GM12872 (cell line): ENCODE results near the gene ACOD1.
A peak's percentile ranks its signal among the peaks of the same experiment; 100 is the strongest.

Experiments used
- TF ChIP-seq, protein P1 (sequence below): IDR thresholded peaks from 3 replicates; pipeline ENCODE4 v1.5.1; 2011; ENCODE audit warnings: low read depth, mild to moderate bottlenecking, low read length, moderate library complexity; ENCODE audit not compliant: insufficient read depth

Gene ACOD1

DNA sequence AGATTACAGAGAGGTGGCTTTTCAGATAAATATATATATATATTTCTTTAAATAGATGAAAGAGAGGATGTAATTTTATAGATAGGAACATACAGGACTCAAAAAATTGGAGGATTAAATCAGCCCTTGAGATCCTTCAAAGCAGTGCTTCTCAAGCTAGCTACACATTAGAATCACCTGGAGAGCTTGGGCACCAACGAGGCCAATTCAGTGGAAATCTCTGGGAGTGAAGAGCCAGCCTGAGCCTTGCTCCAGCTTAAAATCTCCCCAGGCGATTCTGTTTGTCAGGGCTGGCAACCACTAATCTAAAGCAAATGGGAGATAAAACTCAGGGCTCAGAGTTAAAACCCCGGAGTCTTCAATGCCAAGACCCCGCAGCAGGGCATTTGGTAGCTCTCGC, 28.6 kb downstream of the ACOD1 start:
- TF ChIP-seq, protein P1, sequence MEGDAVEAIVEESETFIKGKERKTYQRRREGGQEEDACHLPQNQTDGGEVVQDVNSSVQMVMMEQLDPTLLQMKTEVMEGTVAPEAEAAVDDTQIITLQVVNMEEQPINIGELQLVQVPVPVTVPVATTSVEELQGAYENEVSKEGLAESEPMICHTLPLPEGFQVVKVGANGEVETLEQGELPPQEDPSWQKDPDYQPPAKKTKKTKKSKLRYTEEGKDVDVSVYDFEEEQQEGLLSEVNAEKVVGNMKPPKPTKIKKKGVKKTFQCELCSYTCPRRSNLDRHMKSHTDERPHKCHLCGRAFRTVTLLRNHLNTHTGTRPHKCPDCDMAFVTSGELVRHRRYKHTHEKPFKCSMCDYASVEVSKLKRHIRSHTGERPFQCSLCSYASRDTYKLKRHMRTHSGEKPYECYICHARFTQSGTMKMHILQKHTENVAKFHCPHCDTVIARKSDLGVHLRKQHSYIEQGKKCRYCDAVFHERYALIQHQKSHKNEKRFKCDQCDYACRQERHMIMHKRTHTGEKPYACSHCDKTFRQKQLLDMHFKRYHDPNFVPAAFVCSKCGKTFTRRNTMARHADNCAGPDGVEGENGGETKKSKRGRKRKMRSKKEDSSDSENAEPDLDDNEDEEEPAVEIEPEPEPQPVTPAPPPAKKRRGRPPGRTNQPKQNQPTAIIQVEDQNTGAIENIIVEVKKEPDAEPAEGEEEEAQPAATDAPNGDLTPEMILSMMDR: no peak

GRCh38 chr13:76980075-76980718, 31.9 kb downstream of the ACOD1 start:
- TF ChIP-seq, protein P1: peak; percentile 98

DNA sequence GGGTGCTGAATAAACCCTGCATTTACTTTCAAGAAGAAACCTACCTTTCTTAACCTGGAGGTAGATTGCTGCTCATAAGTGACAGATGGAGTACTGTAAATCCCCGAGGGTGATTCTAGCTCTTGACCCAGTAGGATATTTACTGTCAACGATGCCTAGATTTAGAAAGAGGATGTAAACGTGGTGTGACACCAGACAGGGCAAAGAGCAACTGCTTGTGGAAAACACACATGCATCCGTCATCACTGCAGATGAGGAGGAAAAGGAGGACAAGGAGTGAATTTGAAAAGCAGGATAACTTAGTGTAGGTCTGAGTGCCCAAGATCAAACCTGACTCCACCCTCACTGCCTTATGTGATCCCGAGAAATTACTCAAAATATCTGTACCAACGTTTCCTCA, 33.8 kb downstream of the ACOD1 start:
- TF ChIP-seq, protein P1: no peak

DNA sequence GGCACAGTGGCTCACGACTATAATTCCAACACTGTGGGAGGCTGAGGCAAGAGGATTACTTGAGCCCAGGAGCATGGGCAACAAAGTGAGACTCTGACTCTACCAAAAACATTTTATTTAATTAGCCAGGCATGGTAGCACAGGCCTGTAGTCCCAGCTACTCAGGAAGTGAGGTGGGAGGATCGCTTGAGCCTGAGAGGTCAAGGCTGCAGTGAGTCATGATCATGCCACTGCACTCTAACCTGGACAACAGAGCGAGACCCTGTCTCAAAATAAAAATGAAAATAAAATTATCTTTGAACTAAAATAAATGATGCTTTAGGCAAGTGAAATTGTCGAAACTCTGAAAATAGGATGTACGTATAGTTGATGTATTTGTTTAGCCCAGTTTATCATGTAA, 35.4 kb downstream of the ACOD1 start:
- TF ChIP-seq, protein P1: no peak

GRCh38 chr13:76991432-76991795, 43.1 kb downstream of the ACOD1 start:
- TF ChIP-seq, protein P1: no peak

DNA sequence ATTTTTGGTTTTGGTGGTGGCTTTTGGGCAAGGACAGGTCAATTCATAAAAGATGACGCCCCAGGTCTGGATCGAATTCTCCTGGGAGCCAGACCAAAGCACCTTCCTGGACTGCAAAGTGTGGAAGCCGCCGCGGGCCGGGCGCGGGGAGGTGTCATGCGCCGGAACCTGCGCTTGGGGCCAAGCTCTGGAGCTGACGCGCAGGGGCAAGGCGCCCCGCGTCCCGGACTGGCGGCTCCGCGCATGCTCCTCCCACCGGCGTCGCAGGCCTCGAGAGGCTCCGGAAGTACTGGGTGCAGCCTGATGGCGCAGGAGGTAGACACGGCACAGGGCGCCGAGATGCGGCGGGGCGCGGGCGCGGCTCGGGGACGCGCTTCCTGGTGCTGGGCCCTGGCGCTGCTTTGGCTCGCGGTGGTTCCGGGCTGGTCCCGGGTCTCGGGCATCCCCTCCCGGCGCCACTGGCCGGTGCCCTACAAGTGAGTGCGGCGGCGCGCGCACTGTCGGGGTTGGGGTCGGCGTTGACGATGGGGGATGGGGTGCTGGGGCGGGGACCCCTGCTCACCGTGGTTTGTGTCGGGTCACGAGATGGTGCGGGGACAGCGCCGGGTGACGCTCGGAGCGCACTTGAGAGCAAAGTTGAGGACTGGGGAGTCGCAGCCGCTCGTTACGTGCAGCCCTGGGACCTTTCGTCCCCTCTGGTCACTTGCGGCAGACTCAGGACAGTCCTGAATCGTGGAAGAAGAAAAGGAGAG, 43.7 kb downstream of the ACOD1 start, which contains the start of gene CLN5:
Gene CLN5 (plus strand): TSS at position 286 of the 752 bp plus-strand sequence. CDS start 18 bp downstream, at position 304.
- TF ChIP-seq, protein P1: no peak

DNA sequence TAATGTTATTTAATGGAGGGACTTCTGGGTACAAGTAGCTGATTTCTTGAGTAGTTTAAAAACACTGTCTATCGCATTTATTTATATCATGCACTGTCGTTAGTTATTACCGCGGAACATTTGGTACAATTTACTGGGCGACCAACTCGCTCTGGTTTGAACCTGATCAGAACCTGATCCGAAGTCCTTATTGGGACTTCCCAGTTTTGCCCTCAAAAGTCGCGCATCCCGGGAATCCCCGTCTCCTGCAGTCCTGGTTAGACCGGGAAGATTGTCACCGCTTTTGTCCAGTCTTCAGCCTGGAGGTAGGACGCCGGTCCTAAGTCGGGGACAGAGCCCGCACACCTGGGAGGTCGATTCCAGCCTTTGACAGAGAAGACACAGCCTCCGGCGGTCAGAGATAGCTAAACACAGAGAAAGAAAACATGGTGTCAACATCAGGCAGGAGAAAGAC, 44.3 kb downstream of the ACOD1 start:
- TF ChIP-seq, protein P1: no peak
